Measurements from ENCODE around the gene STMN1. TPM values are rescaled to one million over a fixed set of nuclear protein-coding genes. Genes with fewer than 3 reads are reported as not detected.

Gene STMN1
- total RNA-seq, 1 experiment from 2014 or later: 349 TPM

GRCh38 chr1:25952841-25953401 is 46.7 kb upstream of the STMN1 start:
- H3K4me3 ChIP-seq: no peak overlapping the region
- H3K4me2 ChIP-seq: no peak overlapping the region
- no peaks in the 10 kb centered on the region for H3K4me1 ChIP-seq (replicated peaks; ENCODE audit: insufficient read depth)
- H3K27ac ChIP-seq: no peak overlapping the region
- ChIA-PET CTCF (no interaction called here), POLR2A (ENCODE audit: unreplicated experiment) (no interaction called here)
- H3K27me3 ChIP-seq (ENCODE audit: insufficient read depth, low read depth): no peaks in the 10 kb centered on the region
- no peaks in the 10 kb centered on the region for H3F3A ChIP-seq (ENCODE audit: insufficient read depth, low read depth)
- H4K20me1 ChIP-seq (ENCODE audit: insufficient read depth): no peaks in the 10 kb centered on the region
- no peaks in the 10 kb centered on the region for H3K9me3 ChIP-seq (ENCODE audit: insufficient read depth, low read depth)
- no peaks in the 10 kb centered on the region for H3K79me2 ChIP-seq (ENCODE audit: low read depth)
- no peak for DNase-seq
- intact Hi-C loops (cut with micrococcal nuclease; ENCODE audit: unreplicated experiment): no loop called here
- TF ChIP-seq CTCF (conservative IDR thresholded peaks at IDR 0.05) (no peak), EZH2 (IDR thresholded peaks at IDR 0.05; ENCODE audit: low read depth) (no peak)
- BruUV-seq (replicated peaks): no TSS peak
- H3K9me2 ChIP-seq (ENCODE audit: insufficient read depth): no peaks in the 10 kb centered on the region
- no peak overlapping the region for H2AFZ ChIP-seq
- no peaks in the 10 kb centered on the region for H3K36me3 ChIP-seq (ENCODE audit: low read depth)

- POLR2A ChIA-PET (ENCODE audit: unreplicated experiment): interaction anchor here (0.7 kb wide), 1 partner anchor 107 kb away, joined by 4 read pairs; no protein-coding TSS in a partner anchor
- no peak overlapping the region for H3K27ac ChIP-seq
- intact Hi-C loops (cut with micrococcal nuclease; ENCODE audit: unreplicated experiment): no loop called here
- H3K9me3 ChIP-seq (ENCODE audit: insufficient read depth, low read depth): no peaks in the 10 kb centered on the region
- no peaks in the 10 kb centered on the region for H3K79me2 ChIP-seq (ENCODE audit: low read depth)
- no peaks in the 10 kb centered on the region for H3K36me3 ChIP-seq (ENCODE audit: low read depth)
- no peak overlapping the region for H2AFZ ChIP-seq
- no peak for DNase-seq
- H4K20me1 ChIP-seq (ENCODE audit: insufficient read depth): no peaks in the 10 kb centered on the region
- H3K4me1 ChIP-seq (replicated peaks; ENCODE audit: insufficient read depth): no peaks in the 10 kb centered on the region
- no peaks in the 10 kb centered on the region for H3F3A ChIP-seq (ENCODE audit: insufficient read depth, low read depth)
- BruUV-seq (replicated peaks): no TSS peak
- CTCF ChIA-PET: no interaction called here
- no peak overlapping the region for H3K4me2 ChIP-seq
- H3K9me2 ChIP-seq (ENCODE audit: insufficient read depth): no peaks in the 10 kb centered on the region
- no peaks in the 10 kb centered on the region for H3K27me3 ChIP-seq (ENCODE audit: insufficient read depth, low read depth)
- TF ChIP-seq CTCF (conservative IDR thresholded peaks at IDR 0.05): no peak
- H3K4me3 ChIP-seq: no peak overlapping the region
Measured at GRCh38 chr1:25948641-25949040, 42.4 kb upstream of the STMN1 start.

- H3F3A ChIP-seq (ENCODE audit: insufficient read depth, low read depth): no peaks in the 10 kb centered on the region
- no peak overlapping the region for H3K4me3 ChIP-seq
- H3K9me2 ChIP-seq (ENCODE audit: insufficient read depth): no peaks in the 10 kb centered on the region
- no peak overlapping the region for H2AFZ ChIP-seq
- H3K27me3 ChIP-seq (ENCODE audit: insufficient read depth, low read depth): no peaks in the 10 kb centered on the region
- intact Hi-C loops (cut with micrococcal nuclease; ENCODE audit: unreplicated experiment): no loop called here
- DNase-seq: no peak
- ChIA-PET CTCF (no interaction called here), POLR2A (ENCODE audit: unreplicated experiment) (no interaction called here)
- H3K36me3 ChIP-seq (ENCODE audit: low read depth): no peaks in the 10 kb centered on the region
- H3K27ac ChIP-seq: no peak overlapping the region
- H3K4me1 ChIP-seq (replicated peaks; ENCODE audit: insufficient read depth): no peaks in the 10 kb centered on the region
- no peaks in the 10 kb centered on the region for H3K79me2 ChIP-seq (ENCODE audit: low read depth)
- no peak for TF ChIP-seq EZH2 (IDR thresholded peaks at IDR 0.05; ENCODE audit: low read depth)
- no peak for TF ChIP-seq CTCF (conservative IDR thresholded peaks at IDR 0.05)
- H4K20me1 ChIP-seq (ENCODE audit: insufficient read depth): no peaks in the 10 kb centered on the region
- H3K9me3 ChIP-seq (ENCODE audit: insufficient read depth, low read depth): no peaks in the 10 kb centered on the region
- no TSS peak for BruUV-seq (replicated peaks)
- no peak overlapping the region for H3K4me2 ChIP-seq
Measured at GRCh38 chr1:25947027-25947426, 40.8 kb upstream of the STMN1 start.
